B cell (primary cell): ENCODE measurements around the gene SMIM36. TPM values are rescaled to one million over a fixed set of nuclear protein-coding genes. Genes with fewer than 3 reads are reported as not detected.

Experiments used
- ATAC-seq: fragments of 200-7000 bp; cut with Tn5 transposase; one replicate; pipeline ENCODE4 v1.10.0; 2021; ENCODE audit warnings: low read depth, mild to moderate bottlenecking, moderate number of reproducible peaks, moderate library complexity
- CTCF ChIA-PET: fragments of 350-600 bp; sonication (Branson Sonifier 250); formaldehyde crosslinking; loops from one replicate; lab custom pipeline; 2021; ENCODE audit warnings: antibody characterized with exemption, inconsistent platforms; lab: Charles Lee
- POLR2A ChIA-PET: fragments of 350-600 bp; sonication (Branson Sonifier 250); formaldehyde crosslinking; loops from one replicate; lab custom pipeline; 2021; ENCODE audit warnings: antibody characterized with exemption; lab: Charles Lee
- DNase-seq: peaks from one replicate; pipeline ENCODE4 v3.0.0; 2013
- H2AFZ ChIP-seq: 2 replicates; pipeline ENCODE4 v1.6.1; 2012; ENCODE audit warnings: mild to moderate bottlenecking, low read depth, low read length; ENCODE audit not compliant: insufficient read depth, poor library complexity, severe bottlenecking
- H3K27ac ChIP-seq, 2 donors: 1 replicate in 1 of 2; 2 replicates in 1 of 2; pipeline ENCODE4 v1.5.1; 2012 to 2013; ENCODE audit warnings: low read length in 2 of 2, mild to moderate bottlenecking in 2 of 2, moderate library complexity in 1 of 2
- H3K27me3 ChIP-seq, 4 experiments: fragments of 200-600 bp in 1 of 4; sonication (generic) in 1 of 4; replicated peaks in 1 of 4; 1 replicate in 2 of 4; 2 replicates in 2 of 4; pipeline versions ENCODE4 v1.6.1 to v1.7.0; 2013 to 2016; ENCODE audit warnings: low read length in 3 of 4, mild to moderate bottlenecking in 2 of 4, mixed read lengths in 1 of 4, moderate library complexity in 1 of 4; ENCODE audit not compliant: insufficient read depth in 4 of 4, control insufficient read depth in 3 of 4; ENCODE audit errors: control extremely low read depth in 1 of 4
- H3K36me3 ChIP-seq, 2 experiments: replicated peaks in 1 of 2; 1 replicate in 1 of 2; 2 replicates in 1 of 2; pipeline versions ENCODE4 v1.6.1 to v1.7.1; 2013; ENCODE audit warnings: low read length in 1 of 2; ENCODE audit not compliant: insufficient read depth in 2 of 2, control insufficient read depth in 1 of 2; ENCODE audit errors: control extremely low read depth in 1 of 2, extremely low read depth in 1 of 2
- H3K4me1 ChIP-seq, 2 donors: fragments of 200-600 bp in 1 of 2; sonication (generic) in 1 of 2; 1 replicate in 1 of 2; 2 replicates in 1 of 2; pipeline versions ENCODE4 v1.5.1 to v1.6.1; 2013 to 2017; ENCODE audit warnings: low read length in 2 of 2; ENCODE audit not compliant: control insufficient read depth in 2 of 2, insufficient read depth in 2 of 2
- H3K4me2 ChIP-seq: replicated peaks from 2 replicates; pipeline ENCODE3; 2012; ENCODE audit warnings: mild to moderate bottlenecking, low read depth, low read length; ENCODE audit not compliant: poor library complexity, severe bottlenecking
- H3K4me3 ChIP-seq, 5 experiments: fragments of 200-600 bp in 1 of 5; sonication (generic) in 1 of 5; 1 replicate in 3 of 5; 2 replicates in 2 of 5; pipeline versions ENCODE4 v1.5.1 to v1.7.0; 2011 to 2016; ENCODE audit warnings: low read length in 4 of 5, mild to moderate bottlenecking in 4 of 5, low read depth in 2 of 5, control low read depth in 1 of 5, moderate library complexity in 1 of 5; ENCODE audit not compliant: insufficient read depth in 1 of 5; ENCODE audit errors: control extremely low read depth in 1 of 5, extremely low read depth in 1 of 5
- H3K79me2 ChIP-seq: fragments of 200-600 bp; sonication (generic); one replicate; pipeline ENCODE4 v1.6.0; 2016; ENCODE audit warnings: low read length; ENCODE audit not compliant: control insufficient read depth, insufficient read depth
- H3K9ac ChIP-seq: fragments of 200-600 bp; sonication (generic); 2 replicates; pipeline ENCODE4 v1.6.1; 2017; ENCODE audit warnings: mild to moderate bottlenecking, low read length, moderate library complexity
- H3K9me3 ChIP-seq, 3 donors: one replicate each; pipeline versions ENCODE4 v1.6.1 to v1.7.1; 2013; ENCODE audit warnings: low read length in 2 of 3; ENCODE audit not compliant: control insufficient read depth in 2 of 3, insufficient read depth in 1 of 3; ENCODE audit errors: control extremely low read depth in 1 of 3
- H4K20me1 ChIP-seq: 2 replicates; pipeline ENCODE4 v1.6.0; 2012; ENCODE audit warnings: mild to moderate bottlenecking, low read length; ENCODE audit not compliant: insufficient read depth, control insufficient read depth, poor library complexity, severe bottlenecking
- H3K27ac Mint-ChIP-seq: one replicate; pipeline ENCODE4 v1.8.0; 2021; ENCODE audit warnings: mixed read lengths
- H3K27me3 Mint-ChIP-seq: one replicate; pipeline ENCODE4 v1.8.0; 2021; ENCODE audit warnings: mixed read lengths
- H3K4me1 Mint-ChIP-seq: one replicate; pipeline ENCODE4 v1.8.0; 2021; ENCODE audit warnings: mixed read lengths
- H3K4me3 Mint-ChIP-seq: one replicate; pipeline ENCODE4 v1.8.0; 2021; ENCODE audit warnings: mixed read lengths
- H3K9me3 Mint-ChIP-seq: one replicate; pipeline ENCODE4 v1.8.0; 2022; ENCODE audit warnings: mixed read lengths; ENCODE audit not compliant: insufficient read depth
- EZH2 ChIP-seq: IDR thresholded peaks from 2 replicates; pipeline ENCODE4 v1.6.1; 2012; ENCODE audit warnings: borderline replicate concordance, low read depth, mild to moderate bottlenecking, moderate library complexity, low read length; ENCODE audit not compliant: insufficient read depth, poor library complexity, severe bottlenecking
- WGBS: methylation state at CpG from one replicate; pipeline ENCODE4 v1.1.5; 2013; ENCODE audit warnings: missing lambda C conversion rate; ENCODE audit not compliant: insufficient coverage; 5-methylcytosine and 5-hydroxymethylcytosine counted together
- intact Hi-C: fragments of 100-400 bp; cut with micrococcal nuclease; formaldehyde crosslinking; loops from one replicate; pipeline ENCODE4 v1.10.0; 2022
- polyA plus RNA-seq: library from polyadenylated mRNA; depleted of rRNA; stranded (reverse); fragments of >200 nt; gene quantifications from 2 replicates; pipeline ENCODE4 v1.2.3, GENCODE V29; 2012
- total RNA-seq, 2 donors: library from RNA; stranded (reverse); fragments of 120-200 nt in 1 of 2; gene quantifications; 1 replicate in 1 of 2; 2 replicates in 1 of 2; pipeline versions ENCODE4 v1.2.3 to v1.2.4, GENCODE V29; 2013 to 2022
- TF ChIP-seq, protein P1 (sequence below): fragments of 200-600 bp; IDR thresholded peaks from one replicate; pipeline ENCODE4 v1.8.0; 2022; ENCODE audit warnings: antibody characterized with exemption, mild to moderate bottlenecking

Gene SMIM36
- total and polyA plus RNA-seq, 2 donors (not counting 1 experiment from before 2014, with no cell fraction given), result not detected

- no peaks in the 10 kb centered on the region for H3K79me2 ChIP-seq
- no peak for ATAC-seq
- Mint-ChIP-seq H3K4me1 (no peaks in the 10 kb centered on the region), H3K27me3 (peaks cover 28% of the 10 kb centered on the region), H3K27ac (no peak overlapping the region), H3K4me3 (no peak overlapping the region), H3K9me3 (peaks cover 5% of the 10 kb centered on the region)
- no peak overlapping the region for H3K9ac ChIP-seq
- ChIA-PET CTCF (interaction anchor here (1.9 kb wide), 1 partner anchor 17 kb away, joined by 5 read pairs; no protein-coding TSS in a partner anchor), POLR2A (no interaction called here)
- intact Hi-C loops, result no loop called here
- no peak overlapping the region for H2AFZ ChIP-seq
- H3K27me3 ChIP-seq, result no peaks in the 10 kb centered on the region
- H3K4me1 ChIP-seq, result no peaks in the 10 kb centered on the region
- no peak overlapping the region for H3K4me3 ChIP-seq
- H3K4me2 ChIP-seq, result no peak overlapping the region
- H4K20me1 ChIP-seq, result no peaks in the 10 kb centered on the region
- H3K27ac ChIP-seq, result no peak overlapping the region
- DNase-seq, result no peak
- no peak for TF ChIP-seq EZH2
- TF ChIP-seq, protein P1, sequence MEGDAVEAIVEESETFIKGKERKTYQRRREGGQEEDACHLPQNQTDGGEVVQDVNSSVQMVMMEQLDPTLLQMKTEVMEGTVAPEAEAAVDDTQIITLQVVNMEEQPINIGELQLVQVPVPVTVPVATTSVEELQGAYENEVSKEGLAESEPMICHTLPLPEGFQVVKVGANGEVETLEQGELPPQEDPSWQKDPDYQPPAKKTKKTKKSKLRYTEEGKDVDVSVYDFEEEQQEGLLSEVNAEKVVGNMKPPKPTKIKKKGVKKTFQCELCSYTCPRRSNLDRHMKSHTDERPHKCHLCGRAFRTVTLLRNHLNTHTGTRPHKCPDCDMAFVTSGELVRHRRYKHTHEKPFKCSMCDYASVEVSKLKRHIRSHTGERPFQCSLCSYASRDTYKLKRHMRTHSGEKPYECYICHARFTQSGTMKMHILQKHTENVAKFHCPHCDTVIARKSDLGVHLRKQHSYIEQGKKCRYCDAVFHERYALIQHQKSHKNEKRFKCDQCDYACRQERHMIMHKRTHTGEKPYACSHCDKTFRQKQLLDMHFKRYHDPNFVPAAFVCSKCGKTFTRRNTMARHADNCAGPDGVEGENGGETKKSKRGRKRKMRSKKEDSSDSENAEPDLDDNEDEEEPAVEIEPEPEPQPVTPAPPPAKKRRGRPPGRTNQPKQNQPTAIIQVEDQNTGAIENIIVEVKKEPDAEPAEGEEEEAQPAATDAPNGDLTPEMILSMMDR, result no peak
- peaks cover 0 to 6% (median 0%) of the 10 kb centered on the region in 3 donors for H3K9me3 ChIP-seq
- H3K36me3 ChIP-seq, result no peaks in the 10 kb centered on the region
Observed at GRCh38 chr17:55543709-55544108, 32.5 kb upstream of the SMIM36 start.

- ChIA-PET CTCF (interaction anchor here (0.5 kb wide), 1 partner anchor 548 kb away, joined by 4 read pairs; no protein-coding TSS in a partner anchor), POLR2A (no interaction called here)
Observed at GRCh38 chr17:55540414-55541091, 29.3 kb upstream of the SMIM36 start.

More at GRCh38 chr17:55540414-55541091, 29.3 kb upstream of the SMIM36 start:
- Mint-ChIP-seq H3K9me3 (peaks cover 5% of the 10 kb centered on the region), H3K27me3 (peaks cover 20% of the 10 kb centered on the region), H3K4me3 (no peak overlapping the region), H3K27ac (no peak overlapping the region), H3K4me1 (no peaks in the 10 kb centered on the region)
- WGBS, result no CpG with 5 or more reads among the region's 4 CpGs
- Histone ChIP-seq H3K4me1 (no peaks in the 10 kb centered on the region), H3K27me3 (no peaks in the 10 kb centered on the region), H2AFZ (no peak overlapping the region), H3K4me3 (no peak overlapping the region), H3K9ac (no peak overlapping the region), H4K20me1 (no peaks in the 10 kb centered on the region), H3K9me3 (peaks cover 0 to 6% (median 0%) of the 10 kb centered on the region in 3 donors), H3K36me3 (no peaks in the 10 kb centered on the region), H3K4me2 (no peak overlapping the region), H3K27ac (no peak overlapping the region), H3K79me2 (no peaks in the 10 kb centered on the region)
- TF ChIP-seq, protein P1, result no peak
- TF ChIP-seq EZH2, result no peak
- intact Hi-C loops, result no loop called here
- DNase-seq (no peak), ATAC-seq (no peak)
